DMS79 (cell line): ENCODE data around the gene ZNF75A.

Source experiments
- DNase-seq: peaks from one replicate; lab custom pipeline; 2025; lab: John Stamatoyannopoulos, UW

ZNF75A gene

DNA sequence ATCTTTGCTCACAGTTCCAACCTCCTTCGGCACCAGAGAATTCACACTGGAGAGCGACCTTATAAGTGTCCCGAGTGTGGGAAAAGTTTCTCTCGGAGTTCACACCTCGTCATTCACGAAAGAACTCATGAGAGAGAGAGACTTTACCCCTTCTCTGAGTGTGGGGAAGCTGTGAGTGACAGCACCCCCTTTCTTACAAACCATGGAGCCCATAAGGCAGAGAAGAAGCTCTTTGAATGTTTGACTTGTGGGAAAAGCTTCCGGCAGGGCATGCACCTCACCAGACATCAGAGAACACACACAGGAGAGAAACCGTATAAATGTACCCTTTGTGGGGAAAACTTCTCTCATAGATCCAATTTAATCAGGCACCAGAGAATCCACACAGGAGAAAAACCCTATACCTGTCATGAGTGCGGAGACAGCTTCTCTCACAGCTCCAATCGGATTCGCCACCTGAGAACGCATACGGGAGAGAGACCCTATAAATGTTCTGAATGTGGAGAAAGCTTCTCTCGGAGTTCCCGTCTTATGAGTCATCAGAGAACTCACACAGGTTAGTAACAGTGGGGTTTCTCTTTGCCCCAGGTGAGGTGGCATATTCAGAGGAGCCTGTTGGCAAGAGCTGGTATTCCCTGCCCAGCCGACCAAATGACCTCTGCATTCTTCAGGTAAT lies 15.2 kb upstream of the ZNF75A start:
- DNase-seq: no peak

DNA sequence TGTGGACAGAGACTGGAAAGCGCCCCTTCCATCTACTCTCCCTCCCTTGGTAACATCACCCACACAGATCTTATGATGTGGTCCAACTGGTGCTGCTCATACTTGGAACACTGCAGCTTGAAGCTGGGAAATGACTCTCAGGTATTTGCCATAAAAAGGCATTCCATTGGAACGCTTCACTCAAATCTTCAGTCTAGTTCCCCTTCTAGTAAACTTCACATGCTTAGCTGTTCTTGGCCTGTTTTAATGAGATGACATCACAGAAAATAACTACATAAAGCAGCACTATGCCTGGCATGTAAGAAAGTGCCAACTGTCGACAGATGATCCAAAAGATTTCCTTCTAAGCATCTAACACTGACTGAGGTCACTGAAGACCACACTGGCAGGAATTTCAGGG lies 12.7 kb upstream of the ZNF75A start:
- no peak for DNase-seq

DNA sequence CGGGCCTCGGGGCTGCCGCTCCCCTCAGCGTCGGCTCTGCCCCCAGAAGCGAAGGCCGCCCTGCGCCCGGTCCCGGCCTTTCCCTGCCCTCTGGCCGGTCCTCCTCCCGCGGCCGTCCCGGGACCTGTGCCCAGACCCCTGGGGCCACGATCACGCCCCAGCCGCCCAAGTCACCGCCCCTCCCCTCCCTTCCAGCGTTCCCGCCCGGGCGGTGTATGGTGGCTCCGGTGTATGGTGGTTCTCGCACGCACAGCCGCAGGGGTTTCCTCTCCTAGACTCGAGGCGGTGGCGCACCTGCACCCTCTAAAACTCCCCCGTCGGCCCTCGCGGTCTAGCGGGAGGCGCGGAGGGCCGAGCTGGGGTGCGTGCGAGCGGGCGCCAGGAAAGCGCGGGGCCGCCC lies 10.1 kb upstream of the ZNF75A start:
- DNase-seq: no peak

DNA sequence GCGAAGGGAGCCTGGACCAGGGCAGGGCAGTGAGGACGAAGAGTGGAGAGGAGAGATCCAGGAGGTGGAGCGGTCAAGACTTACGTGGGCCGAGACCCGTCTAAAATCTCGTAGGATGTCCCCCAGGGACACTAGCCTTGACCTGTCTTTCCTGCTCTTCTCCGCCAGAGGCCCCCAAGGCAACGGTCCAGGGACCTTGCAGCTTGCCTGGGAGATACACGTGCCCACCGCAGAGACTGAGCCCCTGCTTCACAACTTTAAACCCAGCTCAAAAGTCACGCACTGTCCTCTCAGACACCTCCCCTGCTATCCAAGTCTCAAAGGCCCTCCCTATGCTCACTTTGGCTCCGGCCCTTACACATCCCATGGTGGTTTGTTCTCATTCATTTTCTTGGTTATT lies 9.5 kb upstream of the ZNF75A start:
- DNase-seq: no peak

DNA sequence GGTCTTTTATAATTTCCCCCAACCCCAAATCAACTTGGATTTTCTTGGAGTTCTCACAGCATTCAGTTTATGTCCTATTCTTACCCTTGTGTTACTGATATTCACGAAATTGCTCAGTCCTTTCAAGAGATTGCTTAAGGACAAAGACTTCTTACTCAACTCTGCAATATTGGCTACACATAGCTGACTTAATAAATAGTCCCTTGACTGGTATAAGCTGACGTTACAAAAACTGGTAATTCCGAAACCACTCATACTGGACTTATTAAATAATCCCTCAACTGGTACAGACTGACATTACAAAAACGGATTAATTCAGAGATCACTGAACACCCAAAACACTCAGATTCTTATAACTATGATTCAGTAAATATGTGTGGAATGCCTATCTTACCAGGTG lies 927 bp upstream of the ZNF75A start:
- DNase-seq: no peak

DNA sequence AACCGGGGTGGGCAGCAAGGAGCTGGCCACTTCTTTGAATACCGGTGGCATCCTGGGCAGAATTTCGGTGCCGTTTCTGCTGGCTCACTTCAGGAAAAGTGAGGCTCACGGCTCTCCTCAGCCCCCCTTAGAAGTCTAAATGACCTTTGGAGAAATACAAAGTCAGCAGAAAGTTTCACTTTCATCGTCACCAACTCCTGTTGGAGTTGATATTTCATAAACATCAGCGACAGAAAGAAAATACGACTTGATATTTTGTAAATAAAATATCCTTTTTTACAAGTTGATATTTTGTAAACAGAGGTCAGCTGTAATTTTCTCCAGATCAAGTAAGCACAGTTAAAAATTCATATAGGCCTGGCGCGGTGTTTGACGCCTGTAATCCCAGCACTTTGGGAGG lies 781 bp downstream of the ZNF75A start:
- DNase-seq: no peak

DNA sequence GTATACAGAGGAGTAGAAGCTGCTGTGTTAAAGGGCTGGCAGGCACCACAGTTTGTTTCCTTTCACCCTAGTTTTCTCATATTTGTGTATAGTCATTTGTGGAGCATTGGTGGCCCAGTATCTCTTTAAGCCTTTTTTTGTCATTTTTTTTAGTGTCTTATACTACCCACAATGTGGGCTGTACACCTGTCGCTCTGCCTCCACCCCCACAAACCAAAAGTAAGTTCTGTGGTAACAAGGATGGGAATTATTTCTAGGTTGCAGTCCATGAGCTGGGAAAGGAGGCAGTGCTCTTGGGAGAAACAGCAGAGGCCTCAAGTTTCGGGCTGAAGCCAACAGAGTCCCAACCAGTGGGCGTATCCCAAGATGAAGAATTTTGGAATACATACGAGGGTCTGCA lies 6.2 kb downstream of the ZNF75A start:
- DNase-seq: no peak

DNA sequence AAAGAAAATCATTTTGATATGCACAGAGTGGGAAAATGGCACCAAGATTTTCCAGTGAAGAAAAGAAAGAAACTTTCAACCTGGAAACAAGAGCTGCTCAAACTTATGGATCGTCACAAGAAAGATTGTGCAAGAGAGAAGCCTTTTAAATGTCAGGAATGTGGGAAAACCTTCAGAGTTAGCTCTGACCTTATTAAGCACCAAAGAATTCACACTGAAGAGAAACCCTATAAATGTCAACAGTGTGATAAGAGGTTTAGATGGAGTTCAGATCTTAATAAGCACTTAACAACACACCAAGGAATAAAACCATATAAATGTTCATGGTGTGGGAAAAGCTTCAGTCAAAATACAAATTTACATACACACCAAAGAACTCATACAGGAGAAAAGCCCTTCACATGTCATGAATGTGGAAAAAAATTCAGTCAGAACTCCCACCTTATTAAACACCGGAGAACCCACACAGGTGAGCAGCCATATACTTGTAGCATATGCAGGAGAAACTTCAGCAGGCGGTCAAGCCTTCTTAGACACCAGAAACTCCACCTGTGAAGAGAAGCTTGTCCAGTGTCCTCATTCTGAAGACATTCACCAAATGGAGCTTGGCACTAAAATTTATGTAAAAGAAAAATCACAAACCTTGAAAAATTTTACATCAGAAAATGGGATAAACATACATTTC lies 12.2 kb downstream of the ZNF75A start:
- DNase-seq: no peak

DNA sequence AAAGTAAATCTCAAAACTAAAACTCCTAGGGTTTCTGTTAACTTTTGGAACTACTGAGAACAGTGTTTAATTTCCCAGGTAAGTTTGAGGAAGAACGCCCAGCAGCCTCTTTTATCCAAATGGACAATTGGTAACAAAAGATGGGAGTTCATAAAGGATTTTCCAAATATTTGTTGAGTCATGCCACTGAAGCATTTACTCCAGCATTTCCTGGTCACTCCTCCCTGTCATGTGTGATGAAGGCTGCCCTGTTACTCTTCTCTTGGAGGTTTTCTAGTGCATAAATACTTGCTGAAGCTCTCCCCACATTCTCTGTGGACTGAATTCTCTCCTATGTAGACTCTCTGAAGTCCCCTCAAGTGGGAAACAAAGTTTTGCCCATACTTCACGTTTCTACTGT lies 16.5 kb downstream of the ZNF75A start:
- DNase-seq: no peak

DNA sequence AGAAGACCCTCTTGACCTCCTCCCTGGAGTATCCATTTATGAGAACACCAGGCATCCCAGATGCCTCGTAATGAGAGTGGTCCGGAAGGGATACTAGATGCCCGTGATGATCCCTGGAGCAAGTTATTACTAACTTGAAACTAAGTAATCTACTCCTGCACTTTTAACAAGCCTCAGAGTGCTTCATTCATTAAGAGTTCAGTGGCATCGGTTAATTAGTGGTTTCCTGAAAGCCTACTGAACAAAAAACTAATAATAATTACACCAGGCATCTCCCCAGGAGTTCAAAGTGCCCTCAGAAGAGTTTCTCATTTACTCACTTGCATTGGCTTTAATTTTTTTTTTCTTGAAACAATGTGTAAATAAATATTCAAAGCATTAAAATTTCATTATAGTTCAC lies 22.2 kb downstream of the ZNF75A start:
- no peak for DNase-seq

DNA sequence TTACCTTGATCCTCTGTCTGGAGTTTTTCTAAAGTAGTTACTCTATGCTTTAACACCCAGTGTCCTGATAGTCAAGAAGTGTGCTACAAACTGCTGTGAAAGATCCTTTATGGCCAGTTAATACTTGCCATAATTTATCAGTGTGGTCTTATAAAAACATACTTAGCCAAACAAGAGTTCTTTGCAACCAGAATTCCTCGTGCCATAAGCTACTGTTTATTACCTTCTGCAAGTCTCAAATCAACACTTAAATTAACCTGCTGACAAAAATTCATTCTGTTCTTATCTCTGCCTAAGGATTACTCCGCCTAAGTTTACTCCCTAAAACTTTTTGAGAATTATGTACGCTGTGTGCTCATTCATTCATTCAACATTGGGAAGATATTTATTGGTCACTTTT lies 22.8 kb downstream of the ZNF75A start:
- no peak for DNase-seq

DNA sequence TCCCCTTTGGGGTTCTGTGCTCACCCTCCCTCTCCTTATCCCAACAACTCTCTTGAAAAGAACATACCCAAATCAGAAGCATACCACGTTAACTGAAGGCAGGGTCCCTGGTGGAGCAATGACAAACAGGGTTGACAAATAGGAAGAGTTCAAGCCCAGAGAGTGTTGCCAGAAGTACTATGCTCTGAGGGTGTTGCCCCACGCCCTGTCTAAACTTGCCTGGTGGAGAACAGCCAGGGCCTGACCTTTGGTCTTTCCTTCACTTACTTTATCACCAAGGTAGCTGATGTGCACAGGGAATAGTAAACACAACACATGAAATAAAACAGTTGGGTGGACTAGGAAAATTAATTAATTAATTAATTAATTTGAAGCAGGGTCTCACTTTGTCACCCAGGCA lies 23.3 kb downstream of the ZNF75A start:
- DNase-seq: no peak

DNA sequence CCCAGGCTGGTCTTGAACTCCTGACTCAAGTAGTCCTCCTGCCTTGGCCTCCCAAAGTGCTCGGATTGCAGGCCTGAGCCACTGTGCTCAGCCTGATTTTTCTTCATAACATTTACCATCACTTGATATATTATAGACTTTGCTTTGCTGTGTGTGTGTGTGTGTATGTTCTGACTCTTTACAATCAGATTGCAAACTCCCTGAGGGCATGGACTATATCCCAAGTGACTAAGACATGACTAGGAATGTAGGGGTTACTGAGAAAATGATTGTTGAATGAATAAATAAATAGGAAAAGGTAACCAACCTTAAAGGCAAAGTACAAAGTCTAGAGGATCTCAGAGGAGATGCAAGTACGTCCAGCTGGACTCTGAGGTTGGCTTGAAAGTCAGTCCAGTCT lies 40.7 kb downstream of the ZNF75A start:
- DNase-seq: no peak

DNA sequence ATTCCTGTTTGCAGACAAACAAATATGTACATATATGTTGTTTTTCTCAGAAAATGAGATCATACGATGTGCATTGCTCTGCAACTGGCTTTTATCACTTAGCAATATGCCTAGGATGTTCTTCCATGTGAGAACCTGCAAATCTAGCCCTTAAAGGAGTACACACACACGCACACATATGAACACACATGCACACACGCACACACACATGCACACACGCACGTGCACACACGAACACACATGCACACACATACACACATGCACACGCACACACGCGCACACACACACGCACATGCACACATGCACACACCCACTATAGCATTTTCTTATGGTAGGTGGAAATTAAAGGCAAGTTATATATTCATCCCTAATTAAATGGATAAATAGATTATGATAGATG lies 42.3 kb downstream of the ZNF75A start:
- no peak for DNase-seq

DNA sequence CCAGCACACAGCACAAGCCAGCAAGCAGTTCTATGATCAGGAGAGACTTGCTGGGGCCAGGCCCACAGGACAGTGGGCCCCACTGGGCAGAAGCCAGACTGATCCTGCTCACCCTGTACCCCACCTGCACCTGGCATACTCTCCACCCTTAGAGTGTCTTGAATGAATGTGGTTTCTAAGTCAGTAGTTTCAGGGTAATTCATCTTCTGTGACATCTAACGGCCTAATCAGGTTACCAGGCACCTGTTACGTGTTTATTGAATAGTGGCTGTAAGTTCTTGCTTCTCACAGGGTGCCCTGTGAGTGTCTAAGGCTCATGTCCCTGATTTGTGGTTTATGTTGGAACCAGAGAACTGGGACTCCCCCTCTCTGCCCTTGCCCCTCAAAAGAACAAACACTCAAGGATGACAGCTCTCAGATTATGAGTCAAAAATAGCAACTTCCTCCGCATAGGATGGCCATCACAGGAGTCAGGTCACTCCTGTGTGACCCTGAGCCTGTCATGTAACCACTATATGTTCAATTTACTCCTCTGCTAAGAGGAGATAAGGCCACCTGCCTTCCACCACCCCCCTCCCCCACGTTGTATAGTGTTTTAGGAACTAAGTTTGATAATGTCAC lies 43.4 kb downstream of the ZNF75A start:
- no peak for DNase-seq

DNA sequence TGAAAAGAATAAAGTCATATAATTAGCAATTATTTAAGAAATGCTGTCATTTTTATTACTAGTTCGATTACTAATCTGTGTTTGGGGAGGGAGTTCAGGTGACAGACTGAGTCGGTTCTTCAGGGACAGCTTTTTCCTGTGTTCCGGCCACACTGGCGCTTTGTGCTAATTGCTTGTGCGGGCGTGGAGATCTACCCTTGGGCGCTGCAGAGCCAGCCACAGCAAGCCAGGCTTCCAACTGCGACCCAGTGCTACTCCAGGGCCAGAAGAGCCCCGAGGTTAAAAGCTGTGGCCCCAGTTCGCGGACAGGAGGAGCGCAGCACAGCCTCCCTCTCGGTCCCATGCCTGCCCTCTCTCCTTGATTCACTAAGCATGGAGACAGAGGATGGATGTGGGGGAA lies 43.9 kb downstream of the ZNF75A start:
- no peak for DNase-seq

DNA sequence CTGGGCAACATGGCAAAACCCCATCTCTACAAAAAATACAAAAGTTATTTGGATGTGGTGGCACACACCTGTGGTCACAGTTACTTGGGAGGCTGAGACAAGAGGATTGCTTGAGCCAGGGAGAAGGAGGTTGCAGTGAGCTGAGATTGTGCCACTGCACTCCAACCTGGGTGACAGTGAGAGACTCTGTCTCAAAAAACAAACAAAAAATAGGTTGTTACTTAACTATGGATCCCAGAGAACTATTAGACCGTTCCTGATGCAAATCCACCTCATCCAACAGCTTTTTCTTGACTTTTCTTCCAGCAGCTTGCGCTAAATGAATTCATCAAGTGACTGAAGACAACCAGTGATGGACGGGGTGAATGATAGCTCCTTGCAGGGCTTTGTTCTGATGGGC lies 50.3 kb downstream of the ZNF75A start, which contains the start of gene OR2C1:
Gene OR2C1, plus strand, starts transcription at position 301 of the 400 bp plus-strand sequence. Its CDS starts 52 bp downstream, at position 353.
- no peak for DNase-seq

DNA sequence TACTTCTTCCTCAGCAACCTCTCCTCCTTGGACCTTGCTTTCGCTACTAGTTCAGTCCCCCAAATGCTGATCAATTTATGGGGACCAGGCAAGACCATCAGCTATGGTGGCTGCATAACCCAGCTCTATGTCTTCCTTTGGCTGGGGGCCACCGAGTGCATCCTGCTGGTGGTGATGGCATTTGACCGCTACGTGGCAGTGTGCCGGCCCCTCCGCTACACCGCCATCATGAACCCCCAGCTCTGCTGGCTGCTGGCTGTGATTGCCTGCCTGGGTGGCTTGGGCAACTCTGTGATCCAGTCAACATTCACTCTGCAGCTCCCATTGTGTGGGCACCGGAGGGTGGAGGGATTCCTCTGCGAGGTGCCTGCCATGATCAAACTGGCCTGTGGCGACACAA lies 50.8 kb downstream of the ZNF75A start:
- no peak for DNase-seq

DNA sequence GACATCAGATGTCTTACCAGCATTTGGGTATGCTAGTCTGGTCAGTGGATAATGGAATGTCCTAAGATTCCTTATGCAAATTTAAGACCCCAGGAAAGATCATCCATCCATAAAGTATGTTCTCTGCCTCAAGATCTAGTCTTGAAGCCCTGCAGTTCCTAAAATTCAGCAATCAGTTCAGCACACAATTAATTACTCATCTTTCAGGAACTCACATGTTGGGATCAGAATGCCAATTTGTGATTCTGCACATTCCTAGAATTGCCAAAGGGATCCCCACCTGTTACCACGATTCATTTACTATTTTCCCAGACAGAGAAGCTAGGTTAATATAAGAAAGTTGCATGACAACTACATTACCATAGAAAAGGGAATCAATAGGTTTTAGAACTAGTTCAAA lies 53.6 kb downstream of the ZNF75A start:
- DNase-seq: no peak

DNA sequence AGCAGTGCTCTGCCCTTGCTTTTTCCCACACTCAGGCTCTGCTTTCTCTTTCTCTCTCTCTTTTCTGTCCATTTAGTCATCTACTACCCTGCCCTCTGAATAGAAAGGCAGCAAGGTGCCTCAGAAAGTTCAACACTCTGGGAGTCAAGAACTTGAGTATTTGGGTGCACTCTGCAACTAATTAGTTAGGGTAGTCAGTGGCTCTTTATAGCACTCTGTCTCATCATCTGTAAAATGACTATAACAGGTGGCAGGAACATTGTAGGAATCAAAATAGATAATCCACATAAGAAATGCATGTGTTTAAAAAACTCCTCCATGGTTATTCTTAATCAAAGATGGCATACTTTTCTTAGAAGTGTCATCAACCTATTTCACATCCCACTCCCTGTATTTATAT lies 57.6 kb downstream of the ZNF75A start:
- no peak for DNase-seq

DNA sequence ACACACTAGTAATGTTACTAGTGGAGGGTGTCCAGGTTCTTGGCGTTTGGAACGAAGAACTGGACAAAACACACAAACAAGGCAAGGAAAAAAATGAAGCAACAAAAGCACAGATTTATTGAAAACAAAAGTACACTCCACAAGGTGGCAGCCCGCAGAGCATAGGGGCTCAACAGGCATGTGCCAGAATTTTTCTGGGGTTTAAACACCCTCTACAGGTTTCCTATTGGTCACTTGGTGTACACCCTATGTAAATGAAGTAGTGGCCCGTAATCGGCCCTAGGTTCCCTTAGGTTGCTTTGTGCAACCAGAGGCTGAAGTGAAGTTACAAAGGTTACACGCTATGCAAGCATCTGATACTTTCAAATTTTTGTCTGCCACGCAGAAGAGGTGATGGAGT lies 58.5 kb downstream of the ZNF75A start:
- DNase-seq: no peak

DNA sequence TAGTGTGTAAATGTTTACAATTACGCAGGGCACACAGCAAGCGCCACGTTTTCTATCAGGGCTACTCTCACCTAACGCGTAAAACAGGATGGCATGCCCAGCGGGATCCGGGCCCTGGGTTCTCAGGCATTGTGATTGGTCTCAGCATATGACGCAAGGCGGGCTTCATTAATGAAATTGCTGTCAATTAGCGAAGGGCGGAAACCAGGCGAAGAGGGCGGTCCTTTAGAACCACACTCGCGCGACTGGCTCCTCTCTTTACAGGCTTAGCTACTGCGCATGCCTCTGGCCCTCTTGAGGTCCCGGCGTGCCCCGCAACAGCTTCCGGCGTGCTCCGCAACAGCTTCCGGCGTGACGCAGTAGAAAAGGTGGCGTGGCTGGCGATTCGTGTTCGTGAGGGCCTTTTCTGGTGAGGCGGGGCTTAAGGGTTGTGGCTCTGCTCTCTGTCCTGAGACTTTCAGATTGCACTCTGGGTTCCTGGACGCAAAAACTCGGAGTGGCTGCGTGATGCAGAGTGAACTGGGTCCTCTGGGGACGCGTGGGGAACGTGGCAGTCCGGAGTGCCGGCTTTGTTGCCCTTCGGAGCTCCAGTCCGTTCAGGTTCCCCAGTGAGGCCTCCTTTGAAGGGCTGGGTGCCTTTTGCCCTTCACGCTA lies 59.6 kb downstream of the ZNF75A start:
- DNase-seq: no peak
